Kidney epithelial cell (primary cell): Measurements from ENCODE around the gene TRANK1. TPM values are rescaled to one million over a fixed set of nuclear protein-coding genes. Genes with fewer than 3 reads are reported as not detected.
"Not testable (repeated sequence)": the region's sequence is repeated elsewhere in the genome, so short reads cannot be mapped to it uniquely, and the experiment has no call there.

ENCODE experiments used
- DNase-seq: peaks from one replicate; pipeline ENCODE4 v3.0.0-alpha.2; 2010; ENCODE audit warnings: low read depth
- H3K27me3 ChIP-seq: 2 replicates; pipeline ENCODE4 v1.6.0; 2011; ENCODE audit warnings: low read length; ENCODE audit not compliant: control insufficient read depth, insufficient read depth
- H3K36me3 ChIP-seq: 2 replicates; pipeline ENCODE4 v1.5.1; 2011; ENCODE audit warnings: low read length; ENCODE audit not compliant: control insufficient read depth, insufficient read depth
- H3K4me3 ChIP-seq: 2 replicates; pipeline ENCODE4 v1.5.1; 2011; ENCODE audit warnings: low read depth, mild to moderate bottlenecking, control low read depth, low read length
- total RNA-seq: library from RNA; depleted of rRNA; stranded (reverse); fragments of >200 nt; gene quantifications from 2 replicates; pipeline ENCODE4 v1.2.3, GENCODE V29; 2015
- TF ChIP-seq, protein P1 (sequence below): IDR thresholded peaks from 2 replicates; pipeline ENCODE4 v1.5.1; 2011; ENCODE audit warnings: mild to moderate bottlenecking, moderate library complexity, low read length, control low read depth, inconsistent platforms; ENCODE audit not compliant: insufficient read depth, poor library complexity, severe bottlenecking

Gene TRANK1
- total RNA-seq, 1 donor from 2014 or later: 7.1 TPM

DNA sequence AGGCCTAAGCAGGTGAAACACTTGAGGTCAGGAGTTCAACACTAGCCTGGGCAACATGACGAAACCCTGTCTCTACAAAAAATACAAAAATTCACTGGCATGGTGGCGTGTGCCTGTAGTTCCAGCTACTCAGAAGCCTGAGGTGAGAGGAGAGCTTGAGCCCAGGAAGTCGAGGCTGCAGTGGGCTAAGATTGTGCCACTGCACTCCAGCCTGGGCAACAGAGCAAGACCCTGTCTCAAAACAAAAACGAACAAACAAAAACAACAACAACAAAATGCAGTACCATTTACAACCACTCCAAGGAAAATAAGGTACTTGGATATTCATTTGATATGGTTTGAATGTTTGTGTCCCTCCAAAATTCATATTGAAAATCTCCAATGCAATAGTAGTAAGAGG, 15.6 kb upstream of the TRANK1 start:
- TF ChIP-seq, protein P1, sequence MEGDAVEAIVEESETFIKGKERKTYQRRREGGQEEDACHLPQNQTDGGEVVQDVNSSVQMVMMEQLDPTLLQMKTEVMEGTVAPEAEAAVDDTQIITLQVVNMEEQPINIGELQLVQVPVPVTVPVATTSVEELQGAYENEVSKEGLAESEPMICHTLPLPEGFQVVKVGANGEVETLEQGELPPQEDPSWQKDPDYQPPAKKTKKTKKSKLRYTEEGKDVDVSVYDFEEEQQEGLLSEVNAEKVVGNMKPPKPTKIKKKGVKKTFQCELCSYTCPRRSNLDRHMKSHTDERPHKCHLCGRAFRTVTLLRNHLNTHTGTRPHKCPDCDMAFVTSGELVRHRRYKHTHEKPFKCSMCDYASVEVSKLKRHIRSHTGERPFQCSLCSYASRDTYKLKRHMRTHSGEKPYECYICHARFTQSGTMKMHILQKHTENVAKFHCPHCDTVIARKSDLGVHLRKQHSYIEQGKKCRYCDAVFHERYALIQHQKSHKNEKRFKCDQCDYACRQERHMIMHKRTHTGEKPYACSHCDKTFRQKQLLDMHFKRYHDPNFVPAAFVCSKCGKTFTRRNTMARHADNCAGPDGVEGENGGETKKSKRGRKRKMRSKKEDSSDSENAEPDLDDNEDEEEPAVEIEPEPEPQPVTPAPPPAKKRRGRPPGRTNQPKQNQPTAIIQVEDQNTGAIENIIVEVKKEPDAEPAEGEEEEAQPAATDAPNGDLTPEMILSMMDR: no peak
- no peak overlapping the region for H3K4me3 ChIP-seq
- no peaks in the 10 kb centered on the region for H3K27me3 ChIP-seq
- no peak for DNase-seq
- H3K36me3 ChIP-seq: no peaks in the 10 kb centered on the region

DNA sequence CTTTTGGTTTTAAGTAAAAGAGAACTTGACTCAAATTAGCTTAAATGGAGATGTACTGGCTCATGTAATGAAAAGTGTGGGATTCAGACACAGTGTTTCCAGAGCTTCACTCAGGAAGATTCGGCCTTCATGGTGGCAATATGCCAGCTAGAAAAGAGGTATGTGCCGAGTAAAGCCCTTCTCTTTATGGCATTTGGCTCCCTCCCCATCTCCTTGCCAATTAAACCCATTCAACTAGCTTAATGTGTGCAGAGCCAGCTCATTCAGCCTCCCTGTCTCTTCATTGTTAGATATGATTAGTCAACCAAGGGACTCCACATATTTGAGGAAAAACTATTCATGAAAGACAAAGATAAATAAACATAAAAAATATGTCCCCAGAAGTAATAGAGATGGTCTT, 15.0 kb upstream of the TRANK1 start:
- H3K27me3 ChIP-seq: no peaks in the 10 kb centered on the region
- TF ChIP-seq, protein P1: no peak
- no peaks in the 10 kb centered on the region for H3K36me3 ChIP-seq
- H3K4me3 ChIP-seq: no peak overlapping the region
- DNase-seq: no peak

DNA sequence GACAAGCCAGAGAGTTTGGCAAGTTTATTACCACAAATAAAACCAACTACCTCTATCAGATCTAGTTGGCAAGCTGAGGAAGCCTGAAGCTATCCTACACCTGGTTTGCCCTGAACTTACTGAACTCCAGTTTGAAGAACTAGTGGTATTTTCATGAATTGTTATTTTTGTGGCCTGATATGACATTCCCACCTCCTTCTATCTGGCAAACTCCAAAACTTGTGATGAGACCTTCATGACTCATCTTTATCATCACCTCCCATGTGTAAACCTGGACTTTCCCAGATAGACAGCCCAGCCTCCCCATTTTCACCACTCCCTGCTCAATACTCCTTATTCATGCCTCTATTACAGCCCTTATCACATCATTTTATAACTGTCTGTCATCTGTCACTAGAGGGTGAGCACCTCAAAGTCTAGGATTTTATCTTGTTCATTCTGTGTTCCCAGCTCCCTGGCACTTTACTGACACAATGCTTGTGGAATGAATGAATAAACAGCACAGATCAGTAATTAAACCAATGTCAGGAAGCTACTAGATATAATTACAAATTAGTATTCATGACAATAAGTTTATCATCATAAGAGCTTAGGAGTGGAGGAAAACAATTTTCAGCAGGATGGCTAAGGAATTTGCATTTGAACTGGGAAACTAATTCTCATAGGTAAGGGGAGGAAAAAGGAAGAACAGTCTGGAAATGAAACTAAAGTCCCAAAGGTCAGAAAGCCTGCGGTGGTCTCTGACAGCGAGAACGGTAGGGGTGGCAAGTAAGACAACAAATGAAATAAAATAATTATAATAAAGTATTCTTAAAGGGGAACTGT, 13.2 kb upstream of the TRANK1 start:
- TF ChIP-seq, protein P1: no peak
- H3K27me3 ChIP-seq: no peaks in the 10 kb centered on the region
- no peak for DNase-seq
- H3K4me3 ChIP-seq: no peak overlapping the region
- H3K36me3 ChIP-seq: no peaks in the 10 kb centered on the region

DNA sequence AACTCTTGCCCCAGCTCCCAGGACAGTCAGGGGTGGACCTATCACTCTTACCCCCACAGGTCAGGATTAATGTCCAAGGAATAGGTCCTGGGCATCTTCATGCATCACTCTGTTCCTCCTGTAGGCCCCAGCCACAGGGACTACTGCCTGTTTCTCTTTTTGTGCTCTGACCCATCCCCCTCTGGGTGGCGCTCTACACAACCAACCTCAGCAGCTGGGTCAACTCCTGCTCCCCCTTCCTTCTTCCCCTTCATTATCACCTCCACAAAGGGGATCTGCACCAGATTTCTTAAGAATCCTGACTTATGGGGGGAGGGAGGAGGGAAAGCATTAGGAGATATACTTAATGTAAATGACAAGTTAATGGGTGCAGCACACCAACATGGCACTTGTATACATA, 12.2 kb upstream of the TRANK1 start:
- TF ChIP-seq, protein P1: no peak
- DNase-seq: no peak
- Histone ChIP-seq H3K27me3 (no peaks in the 10 kb centered on the region), H3K36me3 (no peaks in the 10 kb centered on the region), H3K4me3 (no peak overlapping the region)

DNA sequence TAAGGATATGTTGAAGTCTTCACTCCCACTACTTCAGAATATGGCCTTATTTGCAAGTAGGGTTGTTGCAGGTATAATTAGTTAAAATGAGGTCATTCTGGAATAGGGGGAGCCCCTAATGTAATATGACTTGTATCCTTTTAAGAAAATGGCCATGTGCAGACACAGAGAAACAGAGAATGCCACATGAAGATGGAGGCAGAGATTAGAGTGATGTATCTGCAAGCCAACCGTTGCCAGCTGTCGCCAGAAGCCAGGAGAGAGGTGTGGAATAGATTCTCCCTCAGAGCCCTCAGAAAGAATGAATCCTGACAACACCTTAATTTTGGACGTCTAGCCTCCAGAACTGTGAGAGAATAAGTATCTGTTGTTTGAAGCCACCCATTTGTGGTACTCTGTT, 11.3 kb upstream of the TRANK1 start:
- H3K4me3 ChIP-seq: no peak overlapping the region
- H3K27me3 ChIP-seq: no peaks in the 10 kb centered on the region
- TF ChIP-seq, protein P1: no peak
- no peak for DNase-seq
- H3K36me3 ChIP-seq: no peaks in the 10 kb centered on the region

DNA sequence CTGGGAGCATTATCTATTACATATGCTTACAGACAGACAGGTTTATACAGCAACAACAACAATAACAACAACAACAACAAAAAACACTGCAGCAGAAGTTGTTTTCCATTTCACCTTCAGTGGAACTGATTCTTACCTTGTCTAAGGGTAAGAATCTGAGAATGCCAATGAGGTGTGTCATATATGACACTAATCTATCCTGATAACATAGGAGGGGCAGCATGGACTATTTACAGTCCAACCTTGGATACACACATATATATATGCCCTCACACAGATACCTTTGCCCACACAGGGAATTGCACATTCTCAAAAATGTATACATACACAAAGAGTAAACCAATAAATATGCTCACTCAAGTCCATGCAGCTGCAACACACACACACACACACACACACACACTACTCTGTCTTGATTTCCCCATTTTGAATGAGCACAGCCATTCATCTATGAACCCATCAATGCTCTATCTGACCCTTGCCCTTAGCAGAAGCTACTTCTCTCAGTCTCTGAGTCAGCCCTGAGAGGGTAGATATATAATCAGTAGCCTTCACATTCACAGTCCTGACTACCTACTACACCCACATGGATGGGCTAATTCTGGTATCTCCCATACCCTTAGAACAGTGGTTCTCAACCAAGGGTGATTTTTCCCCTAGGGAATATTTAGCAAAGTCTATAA, 9.7 kb upstream of the TRANK1 start:
- no peak for DNase-seq
- no peaks in the 10 kb centered on the region for H3K36me3 ChIP-seq
- H3K27me3 ChIP-seq: no peaks in the 10 kb centered on the region
- no peak overlapping the region for H3K4me3 ChIP-seq
- TF ChIP-seq, protein P1: no peak

DNA sequence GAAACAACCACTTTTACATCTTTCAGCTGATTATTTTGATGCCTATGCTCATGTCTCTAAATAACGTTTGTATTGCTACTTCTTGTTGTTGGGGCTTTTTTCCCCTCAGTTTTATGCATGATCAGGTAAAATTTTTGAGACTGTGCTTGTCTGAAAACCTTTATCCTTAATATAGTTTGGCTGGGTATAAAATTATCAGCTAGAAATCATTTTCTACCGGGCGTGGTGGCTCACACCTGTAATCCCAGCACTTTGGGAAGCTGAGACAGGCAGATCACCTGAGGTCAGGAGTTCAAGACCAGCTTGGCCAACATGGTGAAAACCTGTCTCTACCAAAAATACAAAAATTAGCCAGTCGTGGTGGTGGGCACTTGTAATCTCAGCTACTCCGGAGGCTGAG, 3.0 kb upstream of the TRANK1 start:
- H3K4me3 ChIP-seq, H3K36me3 ChIP-seq, DNase-seq, H3K27me3 ChIP-seq: not testable (repeated sequence)
